ENCODE measurements around the gene MEF2B.

MEF2B gene

GRCh38 chr19:19157808-19158207 lies 12.3 kb downstream of the MEF2B start:
- no peak for DNase-seq (ENCODE audit: low read depth)
- no peak overlapping the region for H3K4me3 ChIP-seq (ENCODE audit: low read depth, low read length)
- in situ Hi-C loops (cut with HindIII; ENCODE audit: low sequenced_read_pairs) = no loop called here
- TF ChIP-seq CTCF (IDR thresholded peaks at IDR 0.05; ENCODE audit: low read depth, low read length, missing control alignments) = no peak

GRCh38 chr19:19155495-19156219 lies 14.4 kb downstream of the MEF2B start:
- no peak for TF ChIP-seq CTCF (IDR thresholded peaks at IDR 0.05; ENCODE audit: low read depth, low read length, missing control alignments)
- in situ Hi-C loops (cut with HindIII; ENCODE audit: low sequenced_read_pairs) = no loop called here
- no peak for DNase-seq (ENCODE audit: low read depth)
- no peak overlapping the region for H3K4me3 ChIP-seq (ENCODE audit: low read depth, low read length)

- in situ Hi-C loops (cut with HindIII; ENCODE audit: low sequenced_read_pairs) = no loop called here
- DNase-seq (ENCODE audit: low read depth) = no peak
- TF ChIP-seq CTCF (IDR thresholded peaks at IDR 0.05; ENCODE audit: low read depth, low read length, missing control alignments) = no peak
These were observed 15.1 kb downstream of the MEF2B start for GRCh38 chr19:19154768-19155494.

GRCh38 chr19:19152668-19153384 lies 17.2 kb downstream of the MEF2B start:
- no peak for DNase-seq (ENCODE audit: low read depth)
- TF ChIP-seq CTCF (IDR thresholded peaks at IDR 0.05; ENCODE audit: low read depth, low read length, missing control alignments) = no peak
- no peak overlapping the region for H3K4me3 ChIP-seq (ENCODE audit: low read depth, low read length)
- in situ Hi-C loops (cut with HindIII; ENCODE audit: low sequenced_read_pairs) = no loop called here

More at GRCh38 chr19:19154768-19155494, 15.1 kb downstream of the MEF2B start:
- no peak overlapping the region for H3K4me3 ChIP-seq (ENCODE audit: low read depth, low read length)

GRCh38 chr19:19151418-19151817 lies 18.6 kb downstream of the MEF2B start:
- H3K4me3 ChIP-seq (ENCODE audit: low read depth, low read length) = no peak overlapping the region
- in situ Hi-C loops (cut with HindIII; ENCODE audit: low sequenced_read_pairs) = no loop called here

More at GRCh38 chr19:19151418-19151817, 18.6 kb downstream of the MEF2B start:
- no peak for DNase-seq (ENCODE audit: low read depth)
- TF ChIP-seq CTCF (IDR thresholded peaks at IDR 0.05; ENCODE audit: low read depth, low read length, missing control alignments) = no peak
